Neuronal stem cell (in vitro differentiated cells): Measurements from ENCODE around the gene CROT. TPM values are rescaled to one million over a fixed set of nuclear protein-coding genes. Genes with fewer than 3 reads are reported as not detected.
A peak's percentile ranks its signal among the peaks of the same experiment; 100 is the strongest.

Experiments
- DNase-seq: peaks from one replicate; pipeline ENCODE4 v3.0.0-alpha.2; 2013; ENCODE audit warnings: low spot score
- H2AFZ ChIP-seq: one replicate; pipeline ENCODE4 v1.6.1; 2013; ENCODE audit warnings: mild to moderate bottlenecking, low read length, inconsistent platforms
- H2AK5ac ChIP-seq: 2 replicates; pipeline ENCODE4 v1.6.1; 2013; ENCODE audit warnings: low read depth, mild to moderate bottlenecking, inconsistent platforms, low read length, moderate library complexity, mixed read lengths
- H2BK120ac ChIP-seq: 2 replicates; pipeline ENCODE4 v1.6.1; 2013; ENCODE audit warnings: low read depth, mild to moderate bottlenecking, inconsistent platforms, low read length, moderate library complexity, mixed read lengths
- H2BK12ac ChIP-seq: one replicate; pipeline ENCODE4 v1.6.1; 2013; ENCODE audit warnings: low read length, inconsistent platforms
- H2BK15ac ChIP-seq: 2 replicates; pipeline ENCODE4 v1.6.1; 2013; ENCODE audit warnings: mild to moderate bottlenecking, low read length, inconsistent platforms, mixed read lengths
- H2BK5ac ChIP-seq: one replicate; pipeline ENCODE4 v1.6.1; 2013; ENCODE audit warnings: inconsistent platforms, mild to moderate bottlenecking, low read length, moderate library complexity
- H3K14ac ChIP-seq: one replicate; pipeline ENCODE4 v1.6.1; 2013; ENCODE audit warnings: low read length, inconsistent platforms
- H3K18ac ChIP-seq: 2 replicates; pipeline ENCODE4 v1.6.1; 2013; ENCODE audit warnings: low read length, inconsistent platforms
- H3K23ac ChIP-seq: 2 replicates; pipeline ENCODE4 v1.6.1; 2013; ENCODE audit warnings: low read depth, mild to moderate bottlenecking, mixed read lengths, low read length, inconsistent platforms; ENCODE audit not compliant: poor library complexity
- H3K27ac ChIP-seq: replicated peaks from 3 replicates; pipeline ENCODE4 v1.5.1; 2013; ENCODE audit warnings: low read length, inconsistent platforms
- H3K27me3 ChIP-seq, 3 experiments: 2 replicates each; pipeline ENCODE4 v1.6.1; 2013; ENCODE audit warnings: low read length in 3 of 3, mild to moderate bottlenecking in 2 of 3, inconsistent platforms in 1 of 3, low read depth in 1 of 3, mixed read lengths in 1 of 3, moderate library complexity in 1 of 3; ENCODE audit not compliant: control insufficient read depth in 3 of 3, insufficient read depth in 3 of 3
- H3K36me3 ChIP-seq, 2 donors: replicated peaks in 1 of 2; 2 replicates each; pipeline ENCODE4 v1.6.1; 2013; ENCODE audit warnings: low read length in 2 of 2; ENCODE audit not compliant: control insufficient read depth in 2 of 2, insufficient read depth in 2 of 2
- H3K4ac ChIP-seq: 2 replicates; pipeline ENCODE4 v1.6.1; 2013; ENCODE audit warnings: inconsistent platforms, mild to moderate bottlenecking, low read length, moderate library complexity
- H3K4me1 ChIP-seq, 2 donors: 1 replicate in 1 of 2; 2 replicates in 1 of 2; pipeline ENCODE4 v1.6.1; 2013; ENCODE audit warnings: low read length in 2 of 2, low read depth in 1 of 2; ENCODE audit not compliant: control insufficient read depth in 2 of 2, insufficient read depth in 1 of 2
- H3K4me2 ChIP-seq: one replicate; pipeline ENCODE4 v1.6.1; 2013; ENCODE audit warnings: mild to moderate bottlenecking, low read length, inconsistent platforms; ENCODE audit not compliant: insufficient read depth, poor library complexity, severe bottlenecking
- H3K4me3 ChIP-seq, 2 donors: 2 replicates each; pipeline ENCODE4 v1.5.1; 2013; ENCODE audit warnings: low read length in 2 of 2, mild to moderate bottlenecking in 2 of 2, inconsistent platforms in 1 of 2, moderate library complexity in 1 of 2
- H3K79me1 ChIP-seq: one replicate; pipeline ENCODE4 v1.6.1; 2013; ENCODE audit warnings: low read depth, mild to moderate bottlenecking, inconsistent platforms, low read length, moderate library complexity
- H3K9ac ChIP-seq: one replicate; pipeline ENCODE4 v1.6.1; 2013; ENCODE audit warnings: mild to moderate bottlenecking, low read depth, low read length, inconsistent platforms; ENCODE audit not compliant: poor library complexity
- H3K9me3 ChIP-seq, 2 donors: replicated peaks in 1 of 2; 2 replicates each; pipeline versions ENCODE3 to v1.6.1; 2013; ENCODE audit warnings: low read length in 2 of 2, mild to moderate bottlenecking in 2 of 2, inconsistent platforms in 1 of 2, low read depth in 1 of 2, mixed read lengths in 1 of 2, moderate library complexity in 1 of 2; ENCODE audit not compliant: control insufficient read depth in 2 of 2, insufficient read depth in 1 of 2
- H4K8ac ChIP-seq: one replicate; pipeline ENCODE4 v1.6.1; 2013; ENCODE audit warnings: low read depth, mild to moderate bottlenecking, inconsistent platforms, low read length, moderate library complexity
- H4K91ac ChIP-seq: one replicate; pipeline ENCODE4 v1.6.1; 2013; ENCODE audit warnings: low read length, low read depth, mild to moderate bottlenecking, inconsistent platforms; ENCODE audit not compliant: poor library complexity
- WGBS, 2 donors: extraction: QIAGEN DNeasy Blood & Tissue Kit; methylation state at CpG; one replicate each; pipeline ENCODE4 v1.1.7; 2013; ENCODE audit warnings: missing lambda C conversion rate in 2 of 2, mixed read lengths in 1 of 2; ENCODE audit not compliant: insufficient read length in 2 of 2, insufficient replicate concordance in 1 of 2; ENCODE audit errors: extremely low coverage in 2 of 2; 5-methylcytosine and 5-hydroxymethylcytosine counted together
- polyA plus RNA-seq, 2 experiments: library from polyadenylated mRNA; stranded (reverse); fragments of 200-250 nt; gene quantifications; one replicate each; pipeline ENCODE4 v1.2.3, GENCODE V29; 2013

The CROT gene, protein sequence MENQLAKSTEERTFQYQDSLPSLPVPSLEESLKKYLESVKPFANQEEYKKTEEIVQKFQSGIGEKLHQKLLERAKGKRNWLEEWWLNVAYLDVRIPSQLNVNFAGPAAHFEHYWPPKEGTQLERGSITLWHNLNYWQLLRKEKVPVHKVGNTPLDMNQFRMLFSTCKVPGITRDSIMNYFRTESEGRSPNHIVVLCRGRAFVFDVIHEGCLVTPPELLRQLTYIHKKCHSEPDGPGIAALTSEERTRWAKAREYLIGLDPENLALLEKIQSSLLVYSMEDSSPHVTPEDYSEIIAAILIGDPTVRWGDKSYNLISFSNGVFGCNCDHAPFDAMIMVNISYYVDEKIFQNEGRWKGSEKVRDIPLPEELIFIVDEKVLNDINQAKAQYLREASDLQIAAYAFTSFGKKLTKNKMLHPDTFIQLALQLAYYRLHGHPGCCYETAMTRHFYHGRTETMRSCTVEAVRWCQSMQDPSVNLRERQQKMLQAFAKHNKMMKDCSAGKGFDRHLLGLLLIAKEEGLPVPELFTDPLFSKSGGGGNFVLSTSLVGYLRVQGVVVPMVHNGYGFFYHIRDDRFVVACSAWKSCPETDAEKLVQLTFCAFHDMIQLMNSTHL
- polyA plus RNA-seq (2013, experiment 1 of 2): 22.3 TPM
- 23.6 TPM for polyA plus RNA-seq (2013, experiment 2 of 2)

DNA sequence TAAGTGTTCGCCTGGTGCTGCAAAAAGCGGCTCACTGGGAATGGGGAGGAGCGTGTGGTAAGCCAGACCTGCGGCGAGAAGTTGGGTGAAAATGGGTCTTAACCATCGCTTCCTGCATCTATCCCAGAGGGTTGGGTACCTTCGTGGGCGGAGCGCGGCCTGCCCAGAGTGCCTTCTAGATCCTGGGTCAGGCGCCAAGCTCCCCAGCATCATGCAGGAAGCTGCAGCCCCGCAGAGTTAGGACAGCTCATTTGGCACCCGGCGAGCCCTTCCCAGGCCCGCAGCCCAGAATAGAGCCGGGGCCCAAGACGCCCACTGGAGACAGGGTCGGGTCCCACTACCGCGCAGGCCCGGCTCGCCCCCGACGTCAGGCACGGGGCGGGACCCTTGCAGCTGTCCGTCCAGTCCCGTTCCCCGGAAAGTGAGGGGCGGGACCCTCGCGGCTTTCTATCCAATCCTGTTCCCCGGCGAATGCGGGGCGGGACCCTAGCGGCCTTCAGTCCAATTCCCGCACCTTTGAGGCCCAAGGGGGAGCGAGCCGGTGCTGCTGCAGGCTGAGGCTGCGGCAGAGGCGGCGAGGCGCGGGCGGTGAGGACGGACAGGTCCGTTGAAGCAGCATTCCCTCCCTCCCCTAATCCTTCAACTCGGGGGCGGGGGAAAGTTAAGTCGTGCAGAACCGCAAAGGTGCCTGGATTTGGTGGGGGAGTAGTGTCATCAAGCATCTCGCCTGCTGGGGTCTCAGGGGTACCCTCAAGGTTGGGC is at the start of gene CROT:
CROT (plus strand) TSS at position 499 of the 762 bp plus-strand sequence. CDS start 3,405 bp downstream, outside the sequence.
- DNase-seq: peak; percentile 94
- Histone ChIP-seq H3K4me3 (peak within 1 kb of the TSS; percentile 55 to 92), H2BK12ac (no peak within 1 kb of the TSS), H3K4ac (no peak within 1 kb of the TSS), H3K23ac (peak within 1 kb of the TSS; percentile 52), H4K8ac (no peak within 1 kb of the TSS), H3K79me1 (no peaks in the 10 kb centered on the region), H2AFZ (peak within 1 kb of the TSS; percentile 92), H3K27me3 (no peaks in the 10 kb centered on the region), H3K36me3 (peaks cover 12 to 53% of the 10 kb centered on the region in 2 donors), H2BK5ac (peak within 1 kb of the TSS; percentile 43), H2BK120ac (no peak within 1 kb of the TSS), H3K18ac (peak within 1 kb of the TSS; percentile 96), H3K9me3 (peaks cover 2 to 38% of the 10 kb centered on the region in 2 donors), H2BK15ac (peak within 1 kb of the TSS; percentile 86), H3K4me2 (peak within 1 kb of the TSS; percentile 75), H3K14ac (no peak within 1 kb of the TSS), H3K9ac (peak within 1 kb of the TSS; percentile 91), H3K27ac (peak within 1 kb of the TSS; percentile 90), H2AK5ac (peak within 1 kb of the TSS; percentile 9), H3K4me1 (peaks cover 2 to 7% of the 10 kb centered on the region in 2 donors), H4K91ac (no peak within 1 kb of the TSS)
- WGBS, 2 donors: no CpG with 5 or more reads among the region's 53 CpGs

DNA sequence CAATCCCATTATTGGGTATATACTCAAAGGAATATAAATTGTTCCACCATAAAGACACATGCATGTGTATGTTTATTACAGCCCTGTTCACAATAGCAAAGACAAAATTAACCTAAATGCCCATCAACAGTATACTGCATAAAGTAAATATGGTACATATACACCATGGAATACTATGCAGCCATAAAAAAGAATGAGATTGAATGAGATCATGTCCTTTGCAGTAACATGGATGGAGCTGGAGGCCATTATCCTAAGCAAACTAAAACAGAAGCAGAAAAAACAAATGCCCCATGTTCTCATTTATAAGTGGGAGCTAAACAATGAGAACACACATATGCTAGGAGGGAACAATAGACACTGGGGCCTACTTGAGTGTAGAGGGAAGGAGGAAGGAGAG is 44.7 kb upstream of the CROT start:
- no peak for DNase-seq
- no peak overlapping the region for H2BK15ac ChIP-seq
- no peak overlapping the region for H3K14ac ChIP-seq
- no peak overlapping the region for H2BK12ac ChIP-seq
- H3K9me3 ChIP-seq: no peaks in the 10 kb centered on the region
- H3K79me1 ChIP-seq: no peaks in the 10 kb centered on the region
- H4K91ac ChIP-seq: no peak overlapping the region
- H3K4ac ChIP-seq: no peak overlapping the region
- no peak overlapping the region for H2BK5ac ChIP-seq
- no peak overlapping the region for H4K8ac ChIP-seq
- H3K27ac ChIP-seq: no peak overlapping the region
- H3K36me3 ChIP-seq: no peaks in the 10 kb centered on the region
- no peak overlapping the region for H3K23ac ChIP-seq
- no peaks in the 10 kb centered on the region for H3K27me3 ChIP-seq
- no peaks in the 10 kb centered on the region for H3K4me1 ChIP-seq
- H2BK120ac ChIP-seq: no peak overlapping the region
- no peak overlapping the region for H2AK5ac ChIP-seq
- no peak overlapping the region for H2AFZ ChIP-seq
- no peak overlapping the region for H3K4me3 ChIP-seq
- no peak overlapping the region for H3K9ac ChIP-seq
- no peak overlapping the region for H3K4me2 ChIP-seq
- no peak overlapping the region for H3K18ac ChIP-seq

DNA sequence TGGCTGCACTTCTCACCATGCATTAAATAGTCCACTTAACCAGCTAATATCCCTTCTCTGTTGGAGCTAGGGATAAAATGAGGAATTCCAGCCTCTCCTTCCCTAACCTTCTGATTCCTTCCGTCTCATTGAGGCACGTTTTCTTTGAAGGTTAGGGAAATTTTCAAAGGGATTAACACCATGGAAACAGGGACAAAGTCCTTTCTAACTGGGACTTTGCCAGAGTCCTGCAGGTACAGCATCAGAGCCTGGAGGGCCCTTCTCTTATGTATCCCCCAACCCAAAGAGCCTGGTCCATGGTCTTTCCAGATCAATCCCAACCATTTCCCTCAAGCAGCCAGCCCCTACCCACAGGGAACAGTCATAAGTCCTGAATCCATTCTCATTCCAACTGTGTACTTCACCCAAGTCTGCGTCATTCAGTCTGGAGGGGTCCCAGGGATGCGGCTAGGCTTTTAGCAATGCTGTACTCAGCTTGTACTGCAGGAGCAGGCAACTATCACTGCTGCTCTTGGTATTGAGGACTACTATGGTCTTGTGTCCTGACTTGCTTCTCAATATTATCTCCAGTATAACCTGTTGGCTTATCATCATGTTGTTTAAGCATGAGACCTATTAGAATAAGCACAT is 34.6 kb upstream of the CROT start:
- no CpG with 5 or more reads among the region's 4 CpGs for WGBS, 2 donors
- Histone ChIP-seq H2BK12ac (no peak overlapping the region), H3K36me3 (no peaks in the 10 kb centered on the region), H2BK5ac (no peak overlapping the region), H3K79me1 (no peaks in the 10 kb centered on the region), H4K91ac (no peak overlapping the region), H3K27me3 (no peaks in the 10 kb centered on the region), H3K4me2 (no peak overlapping the region), H3K9me3 (no peaks in the 10 kb centered on the region), H3K23ac (no peak overlapping the region), H3K14ac (no peak overlapping the region), H2AFZ (no peak overlapping the region), H2BK15ac (no peak overlapping the region), H3K27ac (peak overlapping the region; percentile 48), H2AK5ac (no peak overlapping the region), H2BK120ac (no peak overlapping the region), H3K4me3 (no peak overlapping the region), H3K4ac (no peak overlapping the region), H4K8ac (no peak overlapping the region), H3K18ac (no peak overlapping the region), H3K4me1 (peaks cover 0 to 6% of the 10 kb centered on the region in 2 donors), H3K9ac (no peak overlapping the region)
- no peak for DNase-seq
